Measurements from ENCODE around the gene OTOG.

- no peak for TF ChIP-seq CTCF (IDR thresholded peaks at IDR 0.05)
- TF ChIP-seq POLR2A (IDR thresholded peaks at IDR 0.05), result no peak
Observed at GRCh38 chr11:17522655-17523054, 24.4 kb upstream of the OTOG start.

Measured in Peyer's patch (tissue), 4 donors.